ENCODE results near the gene LYL1. TPM values are rescaled to one million over a fixed set of nuclear protein-coding genes. Genes with fewer than 3 reads are reported as not detected.

Gene LYL1
- total RNA-seq, 2 experiments from 2014 or later: 2.0 to 2.5 TPM

- H3K4me1 Mint-ChIP-seq: peaks cover 3% of the 10 kb centered on the region
- intact Hi-C loops (cut with DNase I, micrococcal nuclease): loop anchor here in 1 of 2 experiments (5.0 kb wide), 1 partner anchor 58 kb away; no protein-coding TSS in a partner anchor
- ATAC-seq (no peak), DNase-seq (no peak)
- no peak overlapping the region for H3K4me3 Mint-ChIP-seq
- POLR2A ChIA-PET: interaction anchor here (0.6 kb wide), 1 partner anchor 206 kb away, joined by 3 read pairs; no protein-coding TSS in a partner anchor
- peaks cover 5% of the 10 kb centered on the region for H3K27me3 Mint-ChIP-seq
- CTCF ChIA-PET: interaction anchor here (0.6 to 2.9 kb wide), 6 partner anchors 11 to 156 kb away, joined by 3 to 9 read pairs (median 4); no protein-coding TSS in a partner anchor
- H3K36me3 Mint-ChIP-seq (ENCODE audit: low read depth): no peaks in the 10 kb centered on the region
- H3K9me3 Mint-ChIP-seq (ENCODE audit: low read depth): no peaks in the 10 kb centered on the region
- H3K27ac Mint-ChIP-seq: no peak overlapping the region
Measured at GRCh38 chr19:13090511-13091231, 12.0 kb downstream of the LYL1 start.

DNA sequence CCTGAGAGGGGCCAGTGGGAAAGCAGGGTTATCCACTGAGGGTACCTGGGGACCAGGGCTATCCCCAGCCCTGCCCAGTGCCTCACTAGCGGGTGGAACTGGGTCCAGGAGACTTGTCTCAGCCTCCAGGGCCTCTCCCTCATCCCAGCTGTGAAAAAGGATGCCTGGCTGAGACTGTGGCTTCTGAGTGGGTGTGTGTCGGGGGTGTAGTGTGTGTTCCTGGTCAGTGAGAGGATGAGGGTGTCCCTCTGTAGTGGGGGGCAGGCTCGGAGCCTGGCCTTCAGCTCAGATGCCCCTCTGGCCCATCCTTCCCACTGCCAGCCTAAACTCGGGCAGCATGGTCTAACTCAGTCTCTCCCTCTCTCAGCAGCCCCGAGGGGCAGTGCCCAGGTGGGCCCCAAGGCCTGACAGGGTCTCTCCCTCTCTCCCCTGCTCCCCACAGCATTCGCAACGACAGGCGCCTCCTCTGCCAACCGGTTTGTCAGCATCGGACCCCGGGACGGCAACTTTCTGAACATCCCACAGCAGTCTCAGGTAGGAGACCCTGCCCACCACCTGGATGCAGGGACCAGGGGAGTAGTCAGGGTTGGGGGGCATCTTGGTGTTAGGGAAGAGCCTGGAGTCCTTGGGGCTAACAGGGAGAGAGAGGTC lies 12.7 kb downstream of the LYL1 start:
- intact Hi-C loops (cut with DNase I, micrococcal nuclease): loop anchor here in 1 of 2 experiments (5.0 kb wide), 1 partner anchor 58 kb away; no protein-coding TSS in a partner anchor
- H3K4me1 Mint-ChIP-seq: peaks cover 3% of the 10 kb centered on the region
- H3K27me3 Mint-ChIP-seq: peaks cover 5% of the 10 kb centered on the region
- ChIA-PET CTCF (interaction anchor here (0.7 to 2.9 kb wide), 6 partner anchors 21 to 114 kb away, joined by 3 to 9 read pairs (median 4); no protein-coding TSS in a partner anchor), POLR2A (no interaction called here)
- no peak overlapping the region for H3K4me3 Mint-ChIP-seq
- DNase-seq: no peak
- no peak overlapping the region for H3K27ac Mint-ChIP-seq
- H3K36me3 Mint-ChIP-seq (ENCODE audit: low read depth): no peaks in the 10 kb centered on the region
- no peaks in the 10 kb centered on the region for H3K9me3 Mint-ChIP-seq (ENCODE audit: low read depth)
- no peak for ATAC-seq

DNA sequence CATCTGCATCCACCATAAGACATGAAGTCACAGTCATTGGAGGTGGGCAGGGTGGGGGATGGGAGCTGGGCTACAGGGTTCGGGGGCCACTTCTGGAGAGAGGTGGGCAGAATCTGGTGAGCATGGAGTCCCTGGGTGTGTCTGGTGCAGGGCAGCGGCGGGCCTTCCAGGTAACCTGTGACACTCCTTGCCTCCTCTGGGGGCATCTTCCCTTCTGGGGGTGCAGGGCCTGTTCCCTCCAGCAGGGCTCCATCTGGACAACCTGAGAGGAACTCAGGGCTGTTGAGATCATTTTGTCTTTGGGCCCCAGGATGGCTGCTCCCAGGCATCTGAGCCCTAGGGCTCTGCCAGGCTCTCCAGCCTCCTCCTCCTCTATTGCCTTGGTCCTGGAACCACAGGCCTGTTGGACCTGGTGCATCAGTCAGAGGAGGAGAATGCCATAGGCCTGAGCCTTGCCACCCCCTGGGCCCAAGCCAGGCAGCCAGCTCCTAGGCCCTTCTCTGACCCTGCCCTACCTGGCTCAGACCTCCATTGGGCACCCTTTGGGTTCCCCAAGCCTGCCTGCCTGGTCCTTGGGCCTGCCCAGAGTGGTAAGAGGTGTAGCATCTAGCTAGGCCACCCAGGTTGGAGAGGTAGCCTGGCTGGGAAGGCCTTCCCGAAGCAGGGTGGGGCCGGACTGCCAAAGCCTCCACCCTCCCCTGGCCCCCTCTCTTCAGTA lies 13.4 kb downstream of the LYL1 start:
- Mint-ChIP-seq H3K27ac (no peak overlapping the region), H3K36me3 (ENCODE audit: low read depth) (no peaks in the 10 kb centered on the region), H3K27me3 (no peaks in the 10 kb centered on the region), H3K4me1 (no peaks in the 10 kb centered on the region), H3K4me3 (no peak overlapping the region), H3K9me3 (ENCODE audit: low read depth) (no peaks in the 10 kb centered on the region)
- peak; percentile 50 for DNase-seq
- ChIA-PET POLR2A (no interaction called here), CTCF (interaction anchor here (0.7 to 2.9 kb wide), 6 partner anchors 20 to 113 kb away, joined by 3 to 9 read pairs (median 4); no protein-coding TSS in a partner anchor)
- intact Hi-C loops (cut with DNase I, micrococcal nuclease): no loop called here
- peak; percentile 50 for ATAC-seq

GRCh38 chr19:13087795-13088537 lies 14.7 kb downstream of the LYL1 start:
- no peak for ATAC-seq
- H3K4me3 Mint-ChIP-seq: no peak overlapping the region
- CTCF ChIA-PET: interaction anchor here (4.3 kb wide), 1 partner anchor 123 kb away, joined by 16 read pairs; no protein-coding TSS in a partner anchor
- no peaks in the 10 kb centered on the region for H3K27me3 Mint-ChIP-seq
- H3K4me1 Mint-ChIP-seq: no peaks in the 10 kb centered on the region
- DNase-seq: no peak
- H3K36me3 Mint-ChIP-seq (ENCODE audit: low read depth): no peaks in the 10 kb centered on the region
- POLR2A ChIA-PET: no interaction called here
- H3K27ac Mint-ChIP-seq: no peak overlapping the region
- no peaks in the 10 kb centered on the region for H3K9me3 Mint-ChIP-seq (ENCODE audit: low read depth)
- intact Hi-C loops (cut with DNase I, micrococcal nuclease): no loop called here

DNA sequence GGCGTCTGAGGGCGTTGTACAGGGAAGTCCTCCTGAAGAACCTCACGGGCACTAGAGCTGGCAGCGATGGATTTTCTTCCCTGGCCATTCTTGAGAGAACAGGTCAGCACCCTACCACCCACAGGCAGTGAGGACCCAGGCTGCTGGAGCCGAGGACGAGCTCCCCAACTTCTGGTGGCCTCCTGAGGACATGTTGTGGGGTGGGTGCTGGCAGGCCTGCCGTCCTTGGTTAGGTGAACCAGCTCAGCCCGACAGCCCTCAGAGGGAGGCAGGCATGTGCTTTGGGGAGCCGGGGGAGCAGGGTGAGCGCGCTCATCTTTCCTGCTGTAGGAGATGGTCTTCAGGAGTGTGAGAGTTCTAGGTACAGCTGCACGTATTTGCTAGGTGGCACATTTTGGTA lies 15.4 kb downstream of the LYL1 start:
- DNase-seq: no peak
- CTCF ChIA-PET: interaction anchor here (4.3 kb wide), 1 partner anchor 122 kb away, joined by 16 read pairs; no protein-coding TSS in a partner anchor
- no peak overlapping the region for H3K27ac Mint-ChIP-seq
- no peaks in the 10 kb centered on the region for H3K4me1 Mint-ChIP-seq
- H3K9me3 Mint-ChIP-seq (ENCODE audit: low read depth): no peaks in the 10 kb centered on the region
- POLR2A ChIA-PET: no interaction called here
- intact Hi-C loops (cut with DNase I, micrococcal nuclease): no loop called here
- no peak overlapping the region for H3K4me3 Mint-ChIP-seq
- no peaks in the 10 kb centered on the region for H3K27me3 Mint-ChIP-seq
- no peak for ATAC-seq
- no peaks in the 10 kb centered on the region for H3K36me3 Mint-ChIP-seq (ENCODE audit: low read depth)

GRCh38 chr19:13086341-13086740 lies 16.3 kb downstream of the LYL1 start:
- H3K4me3 Mint-ChIP-seq: no peak overlapping the region
- H3K27ac Mint-ChIP-seq: no peak overlapping the region
- intact Hi-C loops (cut with DNase I, micrococcal nuclease): no loop called here
- no peaks in the 10 kb centered on the region for H3K4me1 Mint-ChIP-seq
- no peaks in the 10 kb centered on the region for H3K36me3 Mint-ChIP-seq (ENCODE audit: low read depth)
- DNase-seq: no peak
- no peaks in the 10 kb centered on the region for H3K9me3 Mint-ChIP-seq (ENCODE audit: low read depth)
- CTCF ChIA-PET: interaction anchor here (2.6 to 4.3 kb wide), 2 partner anchors 25 to 121 kb away, joined by 8 to 16 read pairs; no protein-coding TSS in a partner anchor
- no peak for ATAC-seq
- POLR2A ChIA-PET: interaction anchor here (0.6 kb wide), 1 partner anchor 73 kb away, joined by 3 read pairs; no protein-coding TSS in a partner anchor
- H3K27me3 Mint-ChIP-seq: no peaks in the 10 kb centered on the region

DNA sequence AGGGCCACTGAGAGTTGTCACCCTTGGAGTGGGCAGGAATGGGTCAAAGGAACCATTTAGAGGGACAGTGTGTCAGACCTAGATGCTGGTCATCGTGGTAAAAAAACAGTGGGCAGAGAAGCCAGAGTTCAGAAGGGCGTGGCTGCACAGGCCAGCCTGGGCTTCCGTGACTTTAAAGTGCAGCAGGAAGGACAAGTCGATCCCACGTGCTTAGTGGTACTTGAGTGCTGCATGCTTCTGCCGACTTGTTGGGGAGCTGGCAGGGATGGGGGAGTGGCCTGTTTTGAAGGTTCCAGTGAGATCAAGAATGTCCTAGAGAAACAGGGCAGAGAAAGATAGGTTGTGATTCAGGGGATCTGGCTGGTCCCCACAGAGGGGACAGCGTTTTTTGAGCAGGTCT lies 17.0 kb downstream of the LYL1 start:
- ChIA-PET CTCF (interaction anchor here (0.6 to 4.3 kb wide), 3 partner anchors 24 to 122 kb away, joined by 3 to 16 read pairs (median 8); no protein-coding TSS in a partner anchor), POLR2A (interaction anchor here (0.6 kb wide), 1 partner anchor 72 kb away, joined by 3 read pairs; no protein-coding TSS in a partner anchor)
- no peak overlapping the region for H3K4me3 Mint-ChIP-seq
- H3K9me3 Mint-ChIP-seq (ENCODE audit: low read depth): no peaks in the 10 kb centered on the region
- no peaks in the 10 kb centered on the region for H3K27me3 Mint-ChIP-seq
- H3K4me1 Mint-ChIP-seq: no peaks in the 10 kb centered on the region
- ATAC-seq: no peak
- intact Hi-C loops (cut with DNase I, micrococcal nuclease): no loop called here
- no peak overlapping the region for H3K27ac Mint-ChIP-seq
- DNase-seq: no peak
- no peaks in the 10 kb centered on the region for H3K36me3 Mint-ChIP-seq (ENCODE audit: low read depth)

DNA sequence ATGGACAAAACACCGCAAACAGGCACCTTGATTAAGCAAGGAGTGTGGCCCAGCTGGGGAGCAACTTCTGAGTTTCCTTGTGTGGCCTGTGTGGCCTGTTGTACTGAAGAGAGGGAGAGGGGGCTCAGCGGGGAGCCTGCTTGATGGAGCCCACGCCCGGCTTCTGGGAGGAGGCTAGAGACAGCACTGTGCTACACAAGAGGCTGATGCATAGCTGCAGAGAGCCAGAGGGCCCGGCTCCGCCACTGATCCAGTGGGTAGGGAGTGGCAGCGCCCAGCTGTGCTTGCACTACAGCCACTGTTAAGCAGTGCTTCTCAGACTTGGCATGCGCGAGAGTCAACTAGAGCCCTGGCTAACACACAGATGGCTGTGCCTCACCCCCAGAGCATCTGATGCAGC lies 19.0 kb downstream of the LYL1 start:
- ATAC-seq (no peak), DNase-seq (no peak)
- Mint-ChIP-seq H3K36me3 (ENCODE audit: low read depth) (no peaks in the 10 kb centered on the region), H3K4me1 (no peaks in the 10 kb centered on the region), H3K27ac (no peak overlapping the region), H3K27me3 (no peaks in the 10 kb centered on the region), H3K9me3 (ENCODE audit: low read depth) (no peaks in the 10 kb centered on the region), H3K4me3 (no peak overlapping the region)
- intact Hi-C loops (cut with DNase I, micrococcal nuclease): no loop called here
- CTCF ChIA-PET: interaction anchor here (0.6 to 4.3 kb wide), 3 partner anchors 10 to 118 kb away, joined by 3 to 16 read pairs (median 4); no protein-coding TSS in a partner anchor
- POLR2A ChIA-PET: no interaction called here

DNA sequence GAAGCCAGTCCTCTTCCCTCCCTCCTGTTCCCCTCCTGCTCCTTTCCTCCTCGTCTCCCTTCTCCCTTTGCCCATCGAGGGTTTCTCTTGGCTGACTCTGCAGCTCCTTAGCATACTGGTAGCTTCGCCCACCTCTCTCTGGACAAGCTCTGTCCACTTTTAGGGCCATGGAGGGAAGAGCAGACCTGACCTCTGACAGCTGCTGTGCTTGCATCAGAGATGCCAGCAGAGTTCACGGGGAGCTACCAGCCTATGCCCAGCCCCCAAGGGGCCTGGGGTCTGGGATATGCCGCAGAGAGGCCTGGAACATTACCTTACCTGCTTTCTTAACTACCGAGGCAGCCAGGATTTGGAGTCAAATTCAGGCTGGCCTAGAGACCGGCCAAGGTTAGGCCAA lies 19.7 kb downstream of the LYL1 start:
- Mint-ChIP-seq H3K36me3 (ENCODE audit: low read depth) (no peaks in the 10 kb centered on the region), H3K4me3 (no peak overlapping the region), H3K4me1 (no peaks in the 10 kb centered on the region), H3K27ac (no peak overlapping the region), H3K9me3 (ENCODE audit: low read depth) (no peaks in the 10 kb centered on the region), H3K27me3 (no peaks in the 10 kb centered on the region)
- DNase-seq (no peak), ATAC-seq (no peak)
- intact Hi-C loops (cut with DNase I, micrococcal nuclease): no loop called here
- ChIA-PET POLR2A (no interaction called here), CTCF (interaction anchor here (1.2 kb wide), 1 partner anchor 11 kb away, joined by 3 read pairs; no protein-coding TSS in a partner anchor)

- Mint-ChIP-seq H3K27ac (no peak overlapping the region), H3K9me3 (ENCODE audit: low read depth) (no peaks in the 10 kb centered on the region), H3K27me3 (no peaks in the 10 kb centered on the region), H3K36me3 (ENCODE audit: low read depth) (no peaks in the 10 kb centered on the region), H3K4me3 (no peak overlapping the region), H3K4me1 (no peaks in the 10 kb centered on the region)
- DNase-seq (no peak), ATAC-seq (no peak)
- intact Hi-C loops (cut with DNase I, micrococcal nuclease): no loop called here
- ChIA-PET POLR2A (no interaction called here), CTCF (interaction anchor here (0.7 kb wide), 1 partner anchor 21 kb away, joined by 3 read pairs; no protein-coding TSS in a partner anchor)
Measured at GRCh38 chr19:13082192-13083007, 20.3 kb downstream of the LYL1 start.
